GM18507 (cell line): ENCODE data around the gene HRAS.
"Not testable (repeated sequence)": the region's sequence is repeated elsewhere in the genome, so short reads cannot be mapped to it uniquely, and the experiment has no call there.

Experiments
- DNase-seq: peaks from one replicate; pipeline ENCODE4 v3.0.0; 2011; ENCODE audit warnings: low read depth; ENCODE audit not compliant: insufficient read length; ENCODE audit errors: extremely low spot score
- FAIRE-seq: peaks from 2 replicates; lab custom pipeline; 2011; peaks lifted over from hg19 to GRCh38; lab: Jason Lieb, UNC

Gene HRAS

DNA sequence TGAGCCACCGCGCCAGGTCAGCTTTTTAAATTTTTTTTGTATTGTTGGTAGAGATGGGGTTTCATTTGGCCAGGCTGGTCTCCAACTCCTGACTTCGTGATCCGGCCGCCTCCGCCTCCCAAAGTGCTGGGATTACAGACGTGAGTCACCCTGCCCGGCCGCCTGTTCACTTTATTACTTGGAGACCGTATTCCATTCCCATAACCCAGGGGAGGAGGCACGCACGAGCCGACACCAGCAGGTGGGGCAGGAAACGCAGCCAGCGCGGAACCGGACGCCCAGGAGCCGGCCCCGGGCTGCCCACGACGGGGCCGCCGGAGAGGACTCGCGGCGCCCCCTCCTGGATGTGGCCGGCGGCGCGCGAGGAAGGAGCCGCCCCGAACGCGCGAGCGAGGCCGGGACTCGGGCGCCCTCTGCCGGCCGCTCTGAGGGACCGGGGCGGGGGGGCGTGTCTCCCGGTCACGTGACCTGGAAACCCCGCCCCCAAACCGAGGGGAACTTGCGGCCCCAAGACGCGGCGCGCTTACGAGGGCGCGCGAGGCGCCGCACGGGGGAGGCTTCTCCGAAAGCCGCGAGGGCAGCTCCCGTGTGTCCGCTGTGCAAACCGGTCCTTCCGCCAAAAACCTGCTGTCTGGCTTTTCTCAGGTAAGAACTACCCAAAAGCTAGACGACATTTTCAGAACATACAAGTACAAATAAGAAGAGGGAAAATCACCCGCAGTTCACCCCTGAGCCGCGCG lies 16.7 kb downstream of the HRAS start:
- FAIRE-seq: peak; percentile 86
- peak; percentile 81 for DNase-seq

DNA sequence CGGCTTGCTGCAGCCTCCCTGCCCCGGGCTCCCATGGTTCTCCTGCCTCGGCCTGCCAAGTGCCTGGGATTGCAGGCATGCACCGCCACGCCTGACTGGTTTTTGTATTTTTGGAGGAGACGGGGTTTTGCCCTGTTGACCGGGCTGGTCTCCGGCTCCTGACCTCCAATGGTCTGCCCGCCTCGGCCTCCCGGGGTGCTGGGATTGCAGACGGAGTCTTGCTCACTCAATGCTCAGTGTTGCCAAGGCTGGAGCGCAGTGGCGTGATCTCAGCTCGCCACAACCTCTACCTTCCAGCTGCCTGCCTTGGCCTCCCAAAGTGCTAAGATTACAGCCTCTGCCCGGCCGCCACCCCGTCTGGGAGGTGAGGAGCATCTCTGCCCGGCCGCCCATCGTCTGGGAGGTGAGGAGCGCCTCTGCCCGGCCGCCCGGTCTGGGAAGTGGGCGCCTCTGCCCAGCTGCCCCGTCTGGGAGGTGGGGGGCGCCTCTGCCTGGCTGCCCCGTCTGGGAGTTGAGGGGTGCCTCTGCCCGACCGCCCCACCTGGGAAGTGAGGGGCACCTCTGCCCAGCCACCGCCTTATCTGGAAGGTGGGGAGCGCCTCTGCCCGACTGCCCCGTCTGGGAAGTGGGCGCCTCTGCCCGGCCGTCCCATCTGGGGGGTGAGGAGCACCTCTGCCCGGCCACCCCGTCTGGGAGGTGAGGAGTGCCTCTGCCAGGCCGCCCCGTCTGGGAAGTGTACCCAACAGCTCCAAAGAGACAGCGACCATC lies 18.3 kb downstream of the HRAS start:
- not testable (repeated sequence) for DNase-seq, FAIRE-seq

DNA sequence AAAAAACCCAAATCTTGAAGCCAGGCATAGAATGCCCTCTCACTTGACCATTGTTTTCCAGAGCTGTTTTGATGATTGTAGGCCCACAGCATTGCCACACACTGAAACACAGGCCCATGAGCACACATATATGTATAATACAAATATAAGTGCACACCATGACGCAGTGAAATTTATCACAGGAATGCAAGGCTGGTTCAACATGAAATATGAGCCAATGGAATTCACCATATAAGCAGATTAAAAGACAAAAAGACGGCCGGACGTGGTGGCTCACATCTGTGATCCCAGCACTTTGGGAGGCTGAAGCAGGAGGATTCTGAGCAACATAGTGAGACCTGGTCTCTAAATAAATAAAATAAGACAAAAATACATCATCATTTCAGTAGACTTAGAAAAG lies 19.0 kb downstream of the HRAS start:
- FAIRE-seq (no peak), DNase-seq (no peak)

GRCh38 chr11:515131-515530 lies 20.2 kb downstream of the HRAS start:
- no peak for FAIRE-seq
- no peak for DNase-seq

DNA sequence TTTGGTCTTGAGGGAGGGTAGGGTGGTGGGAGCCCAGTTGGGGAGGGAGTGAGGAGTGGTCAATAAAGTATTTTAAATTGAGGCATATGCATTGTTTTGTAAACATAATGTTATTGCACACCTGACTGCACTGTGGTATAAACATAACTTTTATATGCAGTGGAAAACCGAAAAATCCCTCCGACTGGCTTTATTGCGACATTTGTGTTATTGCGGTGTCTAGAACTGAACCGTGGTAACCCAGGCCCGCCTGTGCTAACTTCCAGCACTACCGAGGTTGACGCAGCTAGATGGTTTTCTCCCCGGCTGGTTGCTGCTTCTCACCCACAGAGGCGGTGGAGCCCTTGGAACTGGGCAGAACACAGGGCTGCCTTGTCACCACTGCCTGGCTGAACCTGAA lies 20.8 kb downstream of the HRAS start:
- FAIRE-seq (no peak), DNase-seq (no peak)

- DNase-seq (no peak), FAIRE-seq (no peak)
Measured at GRCh38 chr11:512761-513595, 22.4 kb downstream of the HRAS start.

DNA sequence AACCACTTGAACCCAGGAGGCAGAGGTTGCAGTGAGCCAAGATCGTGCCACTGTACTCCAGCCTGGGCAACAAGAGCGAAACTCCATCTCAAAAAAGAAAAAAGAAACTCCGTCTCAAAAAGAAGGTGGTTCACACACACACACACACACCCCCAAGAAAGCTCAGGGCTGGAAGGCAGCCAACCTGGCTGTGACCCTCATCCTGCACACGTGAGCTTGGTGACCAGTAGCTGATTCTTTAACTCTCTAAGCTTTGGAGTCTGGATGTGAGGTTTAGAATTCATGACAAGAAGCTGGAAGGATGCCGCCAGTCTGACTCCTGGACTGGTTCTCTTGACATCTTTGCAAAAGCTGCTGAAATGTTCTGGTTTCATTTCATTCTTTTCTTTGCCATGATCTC lies 26.4 kb downstream of the HRAS start:
- no peak for DNase-seq
- FAIRE-seq: no peak

DNA sequence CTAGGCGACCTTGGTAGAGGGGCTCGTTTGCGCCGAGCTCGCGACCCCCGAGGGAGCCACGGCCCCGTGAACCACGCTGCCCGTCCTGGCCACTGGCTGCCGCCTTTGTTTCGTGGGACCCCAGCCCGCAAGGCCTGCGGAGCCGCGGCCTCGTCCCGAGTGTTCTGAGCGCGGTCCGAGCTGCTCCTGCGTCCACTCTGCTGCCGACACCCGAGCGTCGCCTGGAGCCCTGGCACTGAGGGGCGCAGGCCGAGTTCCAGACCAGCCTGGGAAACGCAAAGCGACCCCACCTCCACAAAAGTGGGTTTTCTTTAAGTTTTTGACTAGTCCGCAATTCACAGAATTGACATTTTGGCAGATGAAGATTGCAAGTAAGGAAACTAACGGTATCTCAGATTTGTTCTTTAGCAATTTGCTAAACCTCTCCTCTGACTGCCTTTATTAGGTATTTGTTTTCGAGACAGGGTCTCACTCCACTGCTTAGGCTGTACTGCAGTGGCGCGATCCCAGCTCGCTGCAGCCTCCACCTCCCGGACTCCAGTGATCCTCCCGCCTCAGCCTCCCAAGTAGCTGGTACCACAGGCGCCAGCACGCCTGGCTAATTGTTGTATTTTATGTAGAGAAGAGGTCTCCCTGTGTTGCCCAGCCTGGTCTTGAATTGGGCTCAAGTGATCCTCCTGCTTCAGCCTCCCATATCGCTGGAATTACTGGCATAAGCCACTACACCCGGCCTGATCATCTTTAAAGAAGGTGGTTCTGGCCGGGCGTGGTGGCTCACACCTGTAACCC lies 27.5 kb downstream of the HRAS start:
- FAIRE-seq (no peak), DNase-seq (no peak)

DNA sequence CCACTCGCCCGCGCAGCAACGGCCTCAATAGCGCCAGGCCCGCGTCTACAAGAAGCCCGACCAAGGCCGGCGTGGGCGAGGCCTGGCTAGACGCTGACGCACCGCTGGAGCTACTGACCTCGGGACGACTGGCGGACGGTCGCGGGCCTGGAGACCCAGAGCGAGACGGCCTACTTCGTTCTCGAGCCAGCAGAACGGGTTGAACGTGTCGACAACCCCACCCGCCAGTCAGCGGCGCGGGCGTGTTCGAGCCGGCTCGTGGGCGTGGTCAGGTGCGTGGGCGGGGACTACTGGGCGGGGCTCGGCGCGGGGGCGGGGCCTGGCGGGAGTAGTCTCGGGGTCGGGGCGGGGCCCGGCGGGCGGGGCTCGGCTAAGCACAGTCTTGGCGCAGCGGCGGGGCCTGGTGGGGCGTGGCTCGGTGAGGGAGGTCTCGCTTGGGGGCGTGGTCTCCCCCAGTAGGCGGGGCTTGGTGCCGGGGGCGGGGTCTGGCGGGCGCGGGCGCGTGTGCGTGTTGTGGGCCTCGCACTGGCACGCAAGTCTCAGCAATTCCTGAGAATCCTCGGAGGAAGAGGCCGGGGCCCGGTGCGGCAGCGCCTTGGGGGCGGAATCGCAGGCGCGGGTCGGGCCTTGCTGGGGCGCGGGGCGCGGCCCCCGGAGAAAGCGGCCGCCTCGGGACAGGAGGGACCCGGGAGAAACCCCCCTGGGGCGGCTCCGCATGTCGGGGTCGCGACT lies 28.2 kb downstream of the HRAS start, which contains the start of gene RNH1:
Gene RNH1, minus strand, starts transcription at position 248 of the 732 bp plus-strand sequence. CDS start 5,080 bp downstream, outside the sequence.
- FAIRE-seq (peak; percentile 90), DNase-seq (peak; percentile 99)

GRCh38 chr11:506238-506994 lies 29.0 kb downstream of the HRAS start:
- DNase-seq (peak; percentile 97), FAIRE-seq (peak; percentile 98)

GRCh38 chr11:504994-505344 lies 30.4 kb downstream of the HRAS start:
- DNase-seq (no peak), FAIRE-seq (no peak)

DNA sequence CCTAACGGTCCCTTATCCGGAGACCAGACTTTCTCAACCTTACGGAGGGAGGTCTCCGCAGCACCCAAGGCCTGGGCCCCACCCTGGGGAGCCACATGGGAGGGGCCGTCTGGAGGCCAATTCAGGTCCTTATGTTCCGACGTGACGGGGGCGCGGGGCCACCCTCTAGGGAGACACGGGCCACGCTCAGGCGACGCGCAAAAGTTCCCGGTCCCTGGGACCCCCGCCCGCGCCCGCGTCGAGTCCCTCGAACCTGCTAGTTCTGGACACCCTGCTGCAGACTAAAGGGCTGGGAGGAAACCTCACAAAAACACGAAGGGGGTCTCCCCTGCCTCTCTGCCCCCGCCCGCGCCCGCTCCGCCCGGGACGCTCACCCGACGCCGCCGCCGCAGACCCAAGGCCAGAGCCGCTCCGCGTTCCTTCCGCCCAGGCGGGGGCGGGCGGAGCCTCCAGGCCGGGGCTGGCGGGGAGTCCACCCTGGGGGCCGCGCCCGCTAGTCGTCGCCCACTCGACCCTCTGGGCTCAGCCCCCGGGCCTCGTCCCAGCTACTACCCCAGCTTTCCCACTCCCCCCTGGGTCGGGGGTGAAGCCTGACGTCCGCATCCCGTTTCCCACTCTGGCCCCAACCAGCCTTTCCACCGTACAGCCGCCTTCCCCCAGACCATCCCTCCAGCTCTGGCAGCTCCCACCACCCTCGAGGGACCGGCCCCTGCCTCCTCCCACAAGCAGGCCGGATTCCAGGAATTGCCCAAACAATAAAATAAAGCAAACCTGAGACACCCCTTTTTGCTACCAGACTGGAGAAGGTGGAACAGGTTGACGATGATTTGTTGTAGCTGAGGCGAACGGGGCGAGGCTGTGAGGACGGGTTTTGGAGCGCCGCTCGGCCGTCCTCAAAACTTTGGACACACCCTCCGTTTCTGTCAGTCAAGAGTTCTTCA lies 31.1 kb downstream of the HRAS start:
- no peak for DNase-seq
- no peak for FAIRE-seq

- FAIRE-seq (peak; percentile 67), DNase-seq (no peak)
Measured at GRCh38 chr11:503179-503981, 32.0 kb downstream of the HRAS start.

DNA sequence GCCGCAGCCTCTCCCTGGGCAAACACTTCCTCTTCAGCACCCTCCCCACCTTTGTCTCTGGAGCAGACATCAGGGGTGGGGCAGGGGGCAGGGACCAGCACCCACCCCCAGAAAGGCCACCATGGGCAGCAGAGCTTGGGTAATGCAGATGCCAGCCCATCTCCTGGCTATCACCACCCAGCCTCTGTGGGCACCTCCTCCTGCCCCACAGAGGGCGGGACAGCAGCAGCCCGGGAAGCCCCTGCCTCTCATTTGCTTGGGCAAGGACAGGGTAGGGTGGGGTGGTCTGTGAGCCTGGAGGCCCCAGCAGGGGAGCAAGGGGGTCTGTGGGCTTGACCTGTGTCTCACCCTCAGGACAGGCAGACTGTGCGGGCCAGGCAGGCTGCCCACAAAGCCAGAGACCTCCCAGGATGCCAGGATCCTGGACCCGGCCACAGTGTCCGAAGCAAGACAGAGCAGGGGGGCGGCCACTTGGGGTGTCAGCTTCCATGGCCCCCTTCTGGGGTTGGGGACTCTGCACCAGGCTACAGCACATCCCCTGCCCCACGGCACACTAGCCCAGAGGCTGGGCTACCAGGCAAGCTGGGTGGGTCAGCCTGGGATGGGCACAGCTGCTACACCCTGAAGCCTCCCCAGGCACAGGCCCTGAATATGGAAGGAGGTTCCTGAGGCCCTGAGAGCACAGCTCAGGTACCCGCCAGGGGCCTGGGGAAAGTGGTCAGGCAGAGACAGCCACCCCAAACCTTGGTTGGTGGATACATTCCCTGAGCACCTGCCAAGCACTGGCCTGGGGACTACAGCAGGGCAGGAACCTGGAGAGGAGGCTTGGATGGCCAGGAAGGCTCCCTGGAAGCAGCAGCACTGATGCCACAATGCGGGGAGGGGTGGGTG lies 32.8 kb downstream of the HRAS start:
- no peak for DNase-seq
- no peak for FAIRE-seq

DNA sequence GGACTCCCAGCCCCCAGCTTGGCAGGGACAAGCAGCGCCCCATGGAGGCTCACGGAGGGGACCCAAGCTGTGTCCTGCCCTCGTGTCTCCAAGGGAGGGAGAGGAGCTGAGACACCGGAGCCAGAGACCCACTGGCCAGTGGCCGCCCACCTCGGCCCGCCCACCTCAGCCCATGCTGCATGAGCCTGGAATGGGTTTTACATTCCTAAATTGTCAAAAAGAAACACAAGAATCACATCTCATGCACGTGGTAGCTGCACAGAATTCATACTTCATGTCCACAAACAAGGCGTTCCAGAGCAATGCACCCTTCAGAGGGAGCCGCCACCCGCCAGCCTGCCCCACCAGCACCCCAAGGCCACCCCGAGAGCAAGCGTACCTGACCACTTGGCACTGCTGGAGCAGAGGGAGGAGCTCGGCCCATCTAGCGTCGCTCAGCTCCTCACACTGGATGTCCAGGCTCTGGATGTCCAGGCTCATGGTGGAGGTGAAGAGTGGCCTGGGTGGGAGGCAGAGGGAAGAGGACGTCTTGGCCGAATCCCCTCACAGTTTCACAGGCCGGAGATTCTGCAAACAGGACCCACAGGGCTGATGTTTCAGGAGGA lies 33.6 kb downstream of the HRAS start:
- no peak for DNase-seq
- FAIRE-seq: no peak
